Keratinocyte (primary cell): ENCODE measurements around the gene GGT7. TPM values are rescaled to one million over a fixed set of nuclear protein-coding genes. Genes with fewer than 3 reads are reported as not detected.
"Not testable (repeated sequence)": the region's sequence is repeated elsewhere in the genome, so short reads cannot be mapped to it uniquely, and the experiment has no call there.

Experiments used
- DNase-seq: peaks from one replicate; pipeline ENCODE4 v3.0.0-alpha.2; 2011; ENCODE audit warnings: low read depth, missing footprints, low spot score
- FAIRE-seq: peaks from 2 replicates; lab custom pipeline; 2011; peaks lifted over from hg19 to GRCh38; lab: Jason Lieb, UNC
- H2AFZ ChIP-seq: 2 replicates; pipeline ENCODE4 v1.6.0; 2012; ENCODE audit warnings: low read length, control low read depth, inconsistent platforms; ENCODE audit not compliant: control insufficient read depth
- H3K27ac ChIP-seq: 2 replicates; pipeline ENCODE4 v1.5.1; 2011; ENCODE audit warnings: low read length; ENCODE audit not compliant: control insufficient read depth, insufficient read depth
- H3K27me3 ChIP-seq: 3 replicates; pipeline ENCODE4 v1.6.0; 2011; ENCODE audit warnings: low read length; ENCODE audit not compliant: control insufficient read depth, insufficient read depth; ENCODE audit errors: extremely low read depth
- H3K36me3 ChIP-seq, 2 experiments: 2 replicates in 1 of 2; 3 replicates in 1 of 2; pipeline ENCODE4 v1.5.1; 2011; ENCODE audit warnings: low read length in 2 of 2, mild to moderate bottlenecking in 1 of 2; ENCODE audit not compliant: control insufficient read depth in 2 of 2, insufficient read depth in 2 of 2; ENCODE audit errors: extremely low read depth in 1 of 2
- H3K4me1 ChIP-seq: 3 replicates; pipeline ENCODE4 v1.5.1; 2011; ENCODE audit warnings: low read length; ENCODE audit not compliant: control insufficient read depth, insufficient read depth; ENCODE audit errors: extremely low read depth
- H3K4me2 ChIP-seq: 3 replicates; pipeline ENCODE4 v1.6.0; 2011; ENCODE audit warnings: low read depth, low read length; ENCODE audit not compliant: control insufficient read depth, insufficient read depth; ENCODE audit errors: extremely low read depth
- H3K4me3 ChIP-seq, 3 experiments: fragments of 200-600 bp in 1 of 3; sonication (generic) in 1 of 3; 2 replicates in 2 of 3; 3 replicates in 1 of 3; pipeline ENCODE4 v1.5.1; 2011 to 2016; ENCODE audit warnings: low read length in 3 of 3, mild to moderate bottlenecking in 3 of 3, control low read depth in 2 of 3, inconsistent platforms in 1 of 3, low read depth in 1 of 3, mixed read lengths in 1 of 3, mixed run types in 1 of 3, moderate library complexity in 1 of 3; ENCODE audit not compliant: control insufficient read depth in 2 of 3, insufficient read depth in 2 of 3; ENCODE audit errors: extremely low read depth in 1 of 3
- H3K79me2 ChIP-seq: 2 replicates; pipeline ENCODE4 v1.6.0; 2012; ENCODE audit warnings: low read length; ENCODE audit not compliant: control insufficient read depth, insufficient read depth
- H3K9ac ChIP-seq: 3 replicates; pipeline ENCODE4 v1.6.0; 2011; ENCODE audit warnings: low read length; ENCODE audit not compliant: control insufficient read depth, insufficient read depth; ENCODE audit errors: extremely low read depth
- H3K9me1 ChIP-seq: 3 replicates; pipeline ENCODE4 v1.6.0; 2011; ENCODE audit warnings: low read length; ENCODE audit not compliant: control insufficient read depth, insufficient read depth; ENCODE audit errors: extremely low read depth
- H3K9me3 ChIP-seq: 2 replicates; pipeline ENCODE4 v1.5.1; 2012; ENCODE audit warnings: low read depth, low read length; ENCODE audit not compliant: control insufficient read depth
- H4K20me1 ChIP-seq: 3 replicates; pipeline ENCODE4 v1.6.0; 2011; ENCODE audit warnings: low read length; ENCODE audit not compliant: control insufficient read depth, insufficient read depth; ENCODE audit errors: extremely low read depth
- CTCF ChIP-seq, 3 experiments: IDR thresholded peaks in 1 of 3; conservative IDR thresholded peaks in 1 of 3; optimal IDR thresholded peaks in 1 of 3; 2 replicates in 2 of 3; 3 replicates in 1 of 3; pipeline versions ENCODE3 to v1.5.1; 2011; ENCODE audit warnings: low read length in 3 of 3, mild to moderate bottlenecking in 3 of 3, moderate library complexity in 2 of 3, control low read depth in 1 of 3, inconsistent platforms in 1 of 3; ENCODE audit not compliant: insufficient read depth in 2 of 3; ENCODE audit errors: extremely low read depth in 1 of 3
- EZH2 ChIP-seq: IDR thresholded peaks from one replicate; pipeline ENCODE4 v1.6.1; 2012; ENCODE audit warnings: inconsistent platforms, mild to moderate bottlenecking, low read length, moderate library complexity
- dilution Hi-C: fragments of 300-500 bp; cut with MboI; formaldehyde crosslinking; loops from one replicate; pipeline ENCODE4 v1.7.0; 2020; ENCODE audit warnings: low sequenced_read_pairs; ENCODE audit not compliant: extremely low pct_ligation_motif_present
- polyA plus RNA-seq, 5 experiments: library from polyadenylated mRNA; depleted of rRNA in 3 of 5; stranded (reverse) in 3 of 5; stranded (forward) in 1 of 5; unstranded in 1 of 5; fragments of >200 nt; gene quantifications; 1 replicate in 1 of 5; 2 replicates in 3 of 5; 3 replicates in 1 of 5; pipeline versions ENCODE4 v1.2.1 to v1.2.3, GENCODE V29; 2011 to 2012; ENCODE audit warnings: missing spikeins in 2 of 5, low read depth in 1 of 5, low replicate concordance in 1 of 5

The GGT7 gene
- polyA plus RNA-seq, 1 donor (not counting 4 experiments of a cell fraction or from before 2014, with no cell fraction given): 5.0 TPM

- H3K9me1 ChIP-seq: peaks cover 4% of the 10 kb centered on the region
- peaks cover 15% of the 10 kb centered on the region for H3K4me1 ChIP-seq
- FAIRE-seq: peak; percentile 92
These were observed 35.2 kb upstream of the GGT7 start for GRCh38 chr20:34907616-34908469.

DNA sequence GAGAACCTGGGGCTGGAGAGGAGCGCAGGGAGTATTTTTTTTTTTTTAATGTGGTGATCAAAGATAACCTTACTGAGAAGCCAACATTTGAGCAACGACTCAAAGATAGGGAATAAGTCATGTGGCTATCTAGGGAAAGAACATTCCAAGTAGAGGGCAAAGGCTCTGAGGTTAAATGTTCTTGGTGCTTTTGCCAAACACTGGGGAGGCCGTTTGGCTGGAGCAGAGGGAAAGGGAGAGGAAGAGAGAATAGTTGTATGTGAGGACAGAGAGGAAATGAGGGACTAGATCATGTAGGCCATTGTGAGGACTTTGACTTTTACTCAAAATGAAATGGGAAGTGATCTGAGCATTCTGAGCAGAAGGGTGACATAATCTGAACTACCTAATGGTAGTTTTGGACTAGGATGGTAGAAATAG, 31.6 kb upstream of the GGT7 start:
- dilution Hi-C loops: no loop called here
- Histone ChIP-seq H3K27ac (no peak overlapping the region), H3K9ac (no peak overlapping the region), H3K79me2 (peaks cover 3% of the 10 kb centered on the region), H3K27me3 (no peaks in the 10 kb centered on the region), H3K9me3 (no peaks in the 10 kb centered on the region), H3K9me1 (peaks cover 4% of the 10 kb centered on the region), H3K4me1 (peaks cover 20% of the 10 kb centered on the region), H4K20me1 (peaks cover 6% of the 10 kb centered on the region), H3K36me3 (peaks cover 3 to 13% of the 10 kb centered on the region in 2 experiments), H3K4me2 (no peak overlapping the region), H3K4me3 (no peak overlapping the region), H2AFZ (no peak overlapping the region)
- TF ChIP-seq EZH2: no peak
- DNase-seq: no peak
- no peak for FAIRE-seq

More at GRCh38 chr20:34907616-34908469, 35.2 kb upstream of the GGT7 start:
- H3K27me3 ChIP-seq: no peaks in the 10 kb centered on the region
- no peak overlapping the region for H3K4me3 ChIP-seq
- peak overlapping the region; percentile 65 for H3K4me2 ChIP-seq
- H3K27ac ChIP-seq: peak overlapping the region; percentile 46
- dilution Hi-C loops: no loop called here
- H3K79me2 ChIP-seq: peaks cover 3% of the 10 kb centered on the region
- peak overlapping the region; percentile 3 for H3K9ac ChIP-seq
- peaks cover 6% of the 10 kb centered on the region for H4K20me1 ChIP-seq
- H3K9me3 ChIP-seq: no peaks in the 10 kb centered on the region
- peaks cover 2 to 20% of the 10 kb centered on the region in 2 experiments for H3K36me3 ChIP-seq
- H2AFZ ChIP-seq: no peak overlapping the region
- TF ChIP-seq EZH2: no peak
- TF ChIP-seq CTCF (optimal IDR thresholded peaks at IDR 0.05 in 1 of 3, IDR thresholded peaks at IDR 0.05 in 1 of 3, conservative IDR thresholded peaks at IDR 0.05 in 1 of 3; ENCODE audit: extremely low read depth in 1 of 3, insufficient read depth in 2 of 3, low read length in 3 of 3): no peak
- peak; percentile 91 for DNase-seq

DNA sequence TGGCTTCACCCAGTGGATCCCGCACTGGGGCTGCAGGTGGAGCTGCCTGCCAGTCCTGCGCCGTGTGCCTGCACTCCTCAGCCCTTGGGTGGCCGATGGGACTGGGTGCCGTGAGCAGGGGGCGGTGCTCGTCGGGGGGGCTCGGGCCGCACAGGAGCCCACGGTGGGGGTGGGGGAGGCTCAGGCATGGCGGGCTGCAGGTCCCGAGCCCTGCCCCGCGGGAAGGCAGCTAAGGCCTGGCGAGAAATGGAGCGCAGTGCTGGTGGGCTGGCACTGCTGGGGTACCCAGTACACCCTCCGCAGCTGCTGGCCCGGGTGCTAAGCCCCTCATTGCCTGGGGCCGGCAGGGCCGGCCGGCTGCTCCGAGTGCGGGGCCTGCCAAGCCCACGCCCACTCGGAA, 26.1 kb upstream of the GGT7 start:
- H4K20me1 ChIP-seq, FAIRE-seq, H3K9me3 ChIP-seq, H3K9ac ChIP-seq, dilution Hi-C loops, H3K4me3 ChIP-seq, H3K4me1 ChIP-seq, H3K4me2 ChIP-seq, H3K27ac ChIP-seq, H3K9me1 ChIP-seq, DNase-seq, H3K36me3 ChIP-seq, H3K27me3 ChIP-seq, H2AFZ ChIP-seq: not testable (repeated sequence)
- H3K79me2 ChIP-seq: peaks cover 12% of the 10 kb centered on the region

DNA sequence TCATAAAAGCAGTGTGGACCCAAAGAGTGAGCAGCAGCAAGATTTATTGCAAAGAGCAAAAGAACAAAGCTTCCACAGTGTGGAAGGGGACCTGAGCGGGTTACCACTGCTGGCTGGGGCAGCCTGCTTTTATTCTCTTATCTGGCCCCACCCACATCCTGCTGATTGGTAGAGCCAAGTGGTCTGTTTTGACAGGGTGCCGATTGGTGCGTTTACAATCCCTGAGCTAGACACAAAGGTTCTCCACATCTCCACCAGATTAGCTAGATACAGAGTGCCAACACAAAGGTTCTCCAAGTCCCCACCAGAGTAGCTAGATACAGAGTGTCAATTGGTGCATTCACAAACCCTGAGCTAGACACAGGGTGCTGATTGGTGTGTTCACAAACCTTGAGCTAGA, 25.5 kb upstream of the GGT7 start:
- H3K27me3 ChIP-seq, H3K4me2 ChIP-seq, H3K27ac ChIP-seq, H3K4me3 ChIP-seq, H2AFZ ChIP-seq, H3K9me3 ChIP-seq, H3K9ac ChIP-seq, H4K20me1 ChIP-seq, H3K36me3 ChIP-seq, H3K9me1 ChIP-seq, FAIRE-seq, DNase-seq, dilution Hi-C loops, H3K4me1 ChIP-seq: not testable (repeated sequence)
- H3K79me2 ChIP-seq: peaks cover 15% of the 10 kb centered on the region
